Measurements from ENCODE around the gene RNF130. TPM values are rescaled to one million over a fixed set of nuclear protein-coding genes. Genes with fewer than 3 reads are reported as not detected.

The RNF130 gene
- total and polyA plus RNA-seq, 2 of the 13 experiments (the other 11 are each of a cell fraction or from before 2014, with no cell fraction given): 28.2 to 28.3 TPM

DNA sequence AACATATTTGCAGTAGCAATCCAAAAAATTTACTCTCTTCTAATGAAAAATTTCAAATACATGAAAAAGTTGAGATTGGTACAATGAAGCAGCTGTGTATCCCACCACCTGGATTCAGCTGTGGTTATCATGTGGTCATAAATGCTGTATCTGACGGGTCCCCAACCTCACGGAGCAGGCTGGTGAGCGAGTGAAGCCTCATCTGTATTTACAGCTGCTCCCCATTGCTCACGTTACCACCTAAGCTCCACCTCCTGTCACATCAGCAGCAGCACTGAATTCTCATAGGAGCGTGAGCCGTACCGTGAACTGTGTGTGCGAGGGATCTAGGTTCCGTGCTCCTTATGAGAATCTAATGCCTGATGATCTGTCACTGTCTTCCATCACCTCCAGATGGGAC lies 6.8 kb upstream of the RNF130 start:
- no peaks in the 10 kb centered on the region for H3K79me2 ChIP-seq (ENCODE audit: insufficient read depth, low read length)
- H3K4me1 ChIP-seq (ENCODE audit: insufficient read depth, low read length): peaks cover 30% of the 10 kb centered on the region
- ChIA-PET CTCF (ENCODE audit: low intra/inter-chr PET ratio, low total read pairs) (no interaction called here), POLR2A (no interaction called here)
- H3K4me3 ChIP-seq (replicated peaks in 1 of 3; ENCODE audit: insufficient read depth in 1 of 3, low read depth in 2 of 3, low read length in 3 of 3): no peak overlapping the region
- no peaks in the 10 kb centered on the region for H4K20me1 ChIP-seq (ENCODE audit: insufficient read depth, low read length)
- intact Hi-C loops (cut with micrococcal nuclease; ENCODE audit: unreplicated experiment) (no loop called here), in situ Hi-C loops (cut with HindIII; ENCODE audit: extremely low pct_ligation_motif_present, low pct_unique_long_range_greater_than_20kb) (loop anchor here (25.0 kb wide), 1 partner anchor 316 kb away; no protein-coding TSS in a partner anchor)
- no peak overlapping the region for H3K9ac ChIP-seq (ENCODE audit: insufficient read depth, low read depth, low read length)
- no peak overlapping the region for H3K27ac ChIP-seq (ENCODE audit: extremely low read length, insufficient read depth, low read length)
- no peak overlapping the region for H3K4me2 ChIP-seq (ENCODE audit: low read depth, low read length)
- H2AFZ ChIP-seq (ENCODE audit: low read length): no peak overlapping the region
- DNase-seq (ENCODE audit: low spot score) (no peak), FAIRE-seq (no peak), ATAC-seq (no peak)
- H3K9me3 ChIP-seq (ENCODE audit: low read length): no peaks in the 10 kb centered on the region
- BruUV-seq (replicated peaks): no TSS peak
- WGBS (ENCODE audit: low lambda C conversion rate): 63% methylated on average over 9 of the region's 9 CpGs
- peaks cover 3 to 38% of the 10 kb centered on the region in 2 experiments; a peak in 3 of 5 replicates for H3K27me3 ChIP-seq (ENCODE audit: control insufficient read depth in 1 of 2, insufficient read depth in 2 of 2, low read length in 2 of 2)
- no peaks in the 10 kb centered on the region for H3K36me3 ChIP-seq (replicated peaks in 1 of 2; ENCODE audit: control insufficient read depth in 1 of 2, insufficient read depth in 2 of 2, low read length in 2 of 2)
- TF ChIP-seq FOXM1 (CRISPR knock-in tag; IDR thresholded peaks at IDR 0.05) (no peak), PHB2 (IDR thresholded peaks at IDR 0.05; ENCODE audit: partially characterized antibody) (no peak), PHF21A (CRISPR knock-in tag; IDR thresholded peaks at IDR 0.05) (no peak), SAFB2 (CRISPR knock-in tag; IDR thresholded peaks at IDR 0.05; ENCODE audit: borderline replicate concordance, low read depth) (no peak), ZNF850 (CRISPR knock-in tag; conservative IDR thresholded peaks at IDR 0.05) (no peak), ZNF552 (CRISPR knock-in tag; IDR thresholded peaks at IDR 0.05; ENCODE audit: borderline replicate concordance) (no peak), ZNF543 (CRISPR knock-in tag; IDR thresholded peaks at IDR 0.05) (no peak), HIVEP1 (CRISPR knock-in tag; IDR thresholded peaks at IDR 0.05) (no peak)
- TF ChIP-seq, protein P1, sequence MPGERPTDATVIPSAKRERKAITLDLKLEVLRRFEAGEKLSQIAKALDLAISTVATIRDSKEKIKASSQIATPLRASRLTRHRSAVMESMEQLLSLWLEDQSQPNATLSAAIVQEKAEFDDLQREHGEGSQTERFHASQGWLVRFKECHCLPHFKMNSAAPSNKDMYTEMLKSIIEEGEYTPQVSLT (CRISPR knock-in tag; IDR thresholded peaks at IDR 0.05; ENCODE audit: borderline replicate concordance, low read depth): no peak
- TF ChIP-seq, protein P2, sequence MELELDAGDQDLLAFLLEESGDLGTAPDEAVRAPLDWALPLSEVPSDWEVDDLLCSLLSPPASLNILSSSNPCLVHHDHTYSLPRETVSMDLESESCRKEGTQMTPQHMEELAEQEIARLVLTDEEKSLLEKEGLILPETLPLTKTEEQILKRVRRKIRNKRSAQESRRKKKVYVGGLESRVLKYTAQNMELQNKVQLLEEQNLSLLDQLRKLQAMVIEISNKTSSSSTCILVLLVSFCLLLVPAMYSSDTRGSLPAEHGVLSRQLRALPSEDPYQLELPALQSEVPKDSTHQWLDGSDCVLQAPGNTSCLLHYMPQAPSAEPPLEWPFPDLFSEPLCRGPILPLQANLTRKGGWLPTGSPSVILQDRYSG (CRISPR knock-in tag; IDR thresholded peaks at IDR 0.05): no peak
- TF ChIP-seq, protein P3, sequence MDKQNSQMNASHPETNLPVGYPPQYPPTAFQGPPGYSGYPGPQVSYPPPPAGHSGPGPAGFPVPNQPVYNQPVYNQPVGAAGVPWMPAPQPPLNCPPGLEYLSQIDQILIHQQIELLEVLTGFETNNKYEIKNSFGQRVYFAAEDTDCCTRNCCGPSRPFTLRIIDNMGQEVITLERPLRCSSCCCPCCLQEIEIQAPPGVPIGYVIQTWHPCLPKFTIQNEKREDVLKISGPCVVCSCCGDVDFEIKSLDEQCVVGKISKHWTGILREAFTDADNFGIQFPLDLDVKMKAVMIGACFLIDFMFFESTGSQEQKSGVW (CRISPR knock-in tag; IDR thresholded peaks at IDR 0.05; ENCODE audit: borderline replicate concordance): no peak
- TF ChIP-seq, protein P4, sequence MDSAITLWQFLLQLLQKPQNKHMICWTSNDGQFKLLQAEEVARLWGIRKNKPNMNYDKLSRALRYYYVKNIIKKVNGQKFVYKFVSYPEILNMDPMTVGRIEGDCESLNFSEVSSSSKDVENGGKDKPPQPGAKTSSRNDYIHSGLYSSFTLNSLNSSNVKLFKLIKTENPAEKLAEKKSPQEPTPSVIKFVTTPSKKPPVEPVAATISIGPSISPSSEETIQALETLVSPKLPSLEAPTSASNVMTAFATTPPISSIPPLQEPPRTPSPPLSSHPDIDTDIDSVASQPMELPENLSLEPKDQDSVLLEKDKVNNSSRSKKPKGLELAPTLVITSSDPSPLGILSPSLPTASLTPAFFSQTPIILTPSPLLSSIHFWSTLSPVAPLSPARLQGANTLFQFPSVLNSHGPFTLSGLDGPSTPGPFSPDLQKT (CRISPR knock-in tag; IDR thresholded peaks at IDR 0.05; ENCODE audit: borderline replicate concordance): no peak
- TF ChIP-seq, protein P5, sequence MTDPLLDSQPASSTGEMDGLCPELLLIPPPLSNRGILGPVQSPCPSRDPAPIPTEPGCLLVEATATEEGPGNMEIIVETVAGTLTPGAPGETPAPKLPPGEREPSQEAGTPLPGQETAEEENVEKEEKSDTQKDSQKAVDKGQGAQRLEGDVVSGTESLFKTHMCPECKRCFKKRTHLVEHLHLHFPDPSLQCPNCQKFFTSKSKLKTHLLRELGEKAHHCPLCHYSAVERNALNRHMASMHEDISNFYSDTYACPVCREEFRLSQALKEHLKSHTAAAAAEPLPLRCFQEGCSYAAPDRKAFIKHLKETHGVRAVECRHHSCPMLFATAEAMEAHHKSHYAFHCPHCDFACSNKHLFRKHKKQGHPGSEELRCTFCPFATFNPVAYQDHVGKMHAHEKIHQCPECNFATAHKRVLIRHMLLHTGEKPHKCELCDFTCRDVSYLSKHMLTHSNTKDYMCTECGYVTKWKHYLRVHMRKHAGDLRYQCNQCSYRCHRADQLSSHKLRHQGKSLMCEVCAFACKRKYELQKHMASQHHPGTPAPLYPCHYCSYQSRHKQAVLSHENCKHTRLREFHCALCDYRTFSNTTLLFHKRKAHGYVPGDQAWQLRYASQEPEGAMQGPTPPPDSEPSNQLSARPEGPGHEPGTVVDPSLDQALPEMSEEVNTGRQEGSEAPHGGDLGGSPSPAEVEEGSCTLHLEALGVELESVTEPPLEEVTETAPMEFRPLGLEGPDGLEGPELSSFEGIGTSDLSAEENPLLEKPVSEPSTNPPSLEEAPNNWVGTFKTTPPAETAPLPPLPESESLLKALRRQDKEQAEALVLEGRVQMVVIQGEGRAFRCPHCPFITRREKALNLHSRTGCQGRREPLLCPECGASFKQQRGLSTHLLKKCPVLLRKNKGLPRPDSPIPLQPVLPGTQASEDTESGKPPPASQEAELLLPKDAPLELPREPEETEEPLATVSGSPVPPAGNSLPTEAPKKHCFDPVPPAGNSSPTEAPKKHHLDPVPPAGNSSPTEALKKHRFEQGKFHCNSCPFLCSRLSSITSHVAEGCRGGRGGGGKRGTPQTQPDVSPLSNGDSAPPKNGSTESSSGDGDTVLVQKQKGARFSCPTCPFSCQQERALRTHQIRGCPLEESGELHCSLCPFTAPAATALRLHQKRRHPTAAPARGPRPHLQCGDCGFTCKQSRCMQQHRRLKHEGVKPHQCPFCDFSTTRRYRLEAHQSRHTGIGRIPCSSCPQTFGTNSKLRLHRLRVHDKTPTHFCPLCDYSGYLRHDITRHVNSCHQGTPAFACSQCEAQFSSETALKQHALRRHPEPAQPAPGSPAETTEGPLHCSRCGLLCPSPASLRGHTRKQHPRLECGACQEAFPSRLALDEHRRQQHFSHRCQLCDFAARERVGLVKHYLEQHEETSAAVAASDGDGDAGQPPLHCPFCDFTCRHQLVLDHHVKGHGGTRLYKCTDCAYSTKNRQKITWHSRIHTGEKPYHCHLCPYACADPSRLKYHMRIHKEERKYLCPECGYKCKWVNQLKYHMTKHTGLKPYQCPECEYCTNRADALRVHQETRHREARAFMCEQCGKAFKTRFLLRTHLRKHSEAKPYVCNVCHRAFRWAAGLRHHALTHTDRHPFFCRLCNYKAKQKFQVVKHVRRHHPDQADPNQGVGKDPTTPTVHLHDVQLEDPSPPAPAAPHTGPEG (CRISPR knock-in tag; IDR thresholded peaks at IDR 0.05): no peak
- TF ChIP-seq, protein P6, sequence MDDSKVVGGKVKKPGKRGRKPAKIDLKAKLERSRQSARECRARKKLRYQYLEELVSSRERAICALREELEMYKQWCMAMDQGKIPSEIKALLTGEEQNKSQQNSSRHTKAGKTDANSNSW (CRISPR knock-in tag; IDR thresholded peaks at IDR 0.05; ENCODE audit: borderline replicate concordance): no peak
